CD1c-positive myeloid dendritic cell (primary cell): Measurements from ENCODE around the gene NRG2.

ENCODE experiments used
- DNase-seq: peaks from one replicate; pipeline ENCODE4 v3.0.0-alpha.2; 2016; ENCODE audit errors: extremely low spot score

Gene NRG2

GRCh38 chr5:140042643-140043507 lies at the start of gene NRG2:
NRG2 (minus strand) TSS chr5:140043299.
- DNase-seq, result peak; percentile 11

DNA sequence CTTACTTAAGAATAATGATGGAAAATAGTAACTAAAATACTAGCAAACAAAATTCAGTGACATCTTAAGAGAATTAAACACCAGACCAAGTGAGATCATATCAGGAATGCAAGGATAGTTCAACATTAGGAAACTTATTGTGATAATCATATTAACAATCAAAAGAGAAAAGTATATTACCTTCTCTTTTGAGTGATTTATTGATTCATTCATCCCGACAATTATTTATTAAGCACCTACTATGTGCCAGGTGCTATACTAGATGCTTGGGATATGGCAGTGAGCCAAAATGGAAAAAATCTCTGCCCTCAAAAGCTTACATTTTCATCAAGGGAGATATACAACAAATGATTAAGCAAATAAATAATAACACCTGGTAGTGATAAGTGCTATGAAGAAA lies 47.2 kb upstream of the NRG2 start:
- DNase-seq, result no peak

DNA sequence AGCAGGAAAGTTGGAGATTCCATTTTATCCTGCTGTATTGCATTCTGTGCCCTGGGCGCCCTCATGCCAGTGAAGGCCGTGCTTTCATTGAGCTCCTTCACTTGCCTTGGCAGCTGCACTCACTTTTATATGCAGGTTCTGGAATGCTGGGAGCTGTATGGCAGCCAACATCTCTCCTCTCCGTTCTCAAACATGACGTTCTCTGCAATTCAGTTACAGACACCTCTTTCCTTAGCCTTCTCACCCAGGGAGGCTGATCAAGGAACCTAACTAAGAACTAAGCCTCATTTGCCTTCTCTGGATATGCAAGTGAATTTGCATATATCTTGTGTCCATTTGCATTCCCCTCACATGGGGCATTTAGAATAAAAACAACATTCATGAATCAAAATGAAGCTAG lies 41.4 kb upstream of the NRG2 start:
- DNase-seq, result no peak

GRCh38 chr5:140083650-140084049 lies 40.6 kb upstream of the NRG2 start:
- DNase-seq, result no peak

- DNase-seq, result no peak
These were observed 40.0 kb upstream of the NRG2 start for GRCh38 chr5:140083120-140083519.

DNA sequence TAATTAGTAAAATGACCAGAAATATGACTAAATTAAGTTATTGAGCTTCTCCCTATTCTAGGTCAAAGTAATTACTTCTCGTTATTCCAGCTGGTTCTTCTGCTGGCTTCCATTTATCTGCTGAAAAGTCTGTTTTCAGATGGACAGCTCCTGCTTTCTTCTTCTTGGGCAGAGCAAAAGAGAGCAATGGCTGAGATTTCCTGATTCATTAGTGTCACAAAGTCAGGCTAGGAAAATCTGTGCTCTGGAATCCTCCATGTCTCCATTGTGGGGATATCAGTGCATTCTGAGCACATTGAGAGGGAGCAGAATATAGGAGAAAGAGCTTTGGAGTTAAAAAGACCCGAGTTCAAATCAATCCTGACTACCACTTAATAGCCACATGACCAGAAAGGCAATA lies 33.7 kb upstream of the NRG2 start:
- no peak for DNase-seq

DNA sequence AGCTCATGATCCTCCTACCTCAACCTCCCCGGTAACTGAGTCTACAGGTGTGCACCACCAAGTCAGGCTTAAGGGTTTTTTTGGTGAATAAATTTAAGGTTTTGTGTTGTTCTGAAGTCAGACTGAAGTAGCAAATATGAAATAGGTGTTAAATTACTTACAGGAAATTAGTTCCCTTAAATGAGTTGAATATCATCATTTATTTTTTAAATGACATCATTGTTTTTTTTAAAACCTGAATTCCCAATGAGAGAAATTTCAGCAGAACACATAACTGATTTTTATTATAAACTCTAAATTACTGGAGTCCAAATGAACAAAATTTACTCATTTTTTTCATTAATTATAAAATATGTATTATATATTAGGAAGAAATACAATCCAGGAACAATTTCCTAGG lies 33.0 kb upstream of the NRG2 start:
- no peak for DNase-seq

GRCh38 chr5:140075371-140075770 lies 32.3 kb upstream of the NRG2 start:
- DNase-seq, result no peak

GRCh38 chr5:140073296-140073695 lies 30.2 kb upstream of the NRG2 start:
- DNase-seq, result peak; percentile 67

GRCh38 chr5:140072812-140073211 lies 29.7 kb upstream of the NRG2 start:
- no peak for DNase-seq

GRCh38 chr5:140060816-140061215 lies 17.7 kb upstream of the NRG2 start:
- no peak for DNase-seq

- DNase-seq, result no peak
These were observed 15.3 kb upstream of the NRG2 start for GRCh38 chr5:140058212-140058932.

DNA sequence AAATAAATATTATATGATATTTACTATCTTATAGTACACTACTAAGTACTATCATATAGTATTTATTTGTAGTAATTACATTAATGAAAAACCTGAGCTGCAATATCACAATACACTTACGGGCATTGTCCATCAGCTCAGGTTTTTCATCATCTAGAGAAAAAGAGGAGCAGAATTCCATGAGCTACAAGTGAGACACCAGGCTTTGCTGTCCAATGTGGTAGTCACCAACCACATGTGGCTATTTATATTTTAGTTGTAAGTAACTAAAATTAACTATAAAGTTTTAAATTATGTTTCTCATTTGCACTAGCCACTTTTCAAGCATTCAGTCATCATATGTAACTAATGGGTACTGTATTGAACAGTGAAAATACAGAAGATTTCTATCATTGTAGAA lies 13.8 kb upstream of the NRG2 start:
- DNase-seq, result no peak

DNA sequence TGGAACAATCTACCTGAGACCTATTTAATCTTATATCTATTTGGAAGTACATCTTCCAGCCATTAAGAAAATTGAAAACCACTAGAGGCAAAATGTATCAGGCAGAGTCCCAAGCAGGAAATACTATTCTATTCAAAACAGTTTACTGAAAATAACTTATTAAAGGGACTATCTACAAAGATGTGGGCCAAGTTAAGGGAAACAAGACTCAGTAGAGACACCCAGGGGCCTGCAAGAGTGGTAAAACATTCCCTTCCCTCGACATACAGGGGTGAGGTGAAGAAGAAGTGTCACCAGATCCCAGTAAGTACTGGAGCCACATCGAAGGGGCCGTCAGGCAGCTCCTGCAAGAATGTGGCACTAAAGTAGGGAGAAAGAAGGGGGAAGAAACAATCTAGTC lies 12.1 kb upstream of the NRG2 start:
- DNase-seq, result no peak

- no peak for DNase-seq
These were observed 11.1 kb upstream of the NRG2 start for GRCh38 chr5:140054086-140054689.

DNA sequence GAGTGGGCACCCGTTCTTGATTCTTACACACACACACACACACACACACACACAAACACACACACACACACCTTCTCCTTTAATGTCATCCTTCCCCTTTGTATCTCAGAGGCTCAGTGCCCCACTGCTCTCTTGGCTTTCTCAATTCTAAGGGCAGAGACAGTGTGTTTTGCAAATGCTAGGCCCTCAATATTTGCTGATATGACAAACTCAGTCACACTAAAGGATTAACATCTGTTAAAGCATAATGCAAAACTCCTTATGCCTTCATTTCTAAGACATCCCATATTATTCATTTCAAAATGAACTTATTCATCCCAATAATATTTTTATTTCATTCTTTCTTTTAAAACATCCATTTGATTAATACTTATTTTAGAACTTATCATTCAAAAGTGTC lies 8.9 kb upstream of the NRG2 start:
- no peak for DNase-seq

GRCh38 chr5:140049713-140050112 lies 6.6 kb upstream of the NRG2 start:
- DNase-seq, result no peak

- peak; percentile 49 for DNase-seq
These were observed 6.1 kb upstream of the NRG2 start for GRCh38 chr5:140049205-140049604.

DNA sequence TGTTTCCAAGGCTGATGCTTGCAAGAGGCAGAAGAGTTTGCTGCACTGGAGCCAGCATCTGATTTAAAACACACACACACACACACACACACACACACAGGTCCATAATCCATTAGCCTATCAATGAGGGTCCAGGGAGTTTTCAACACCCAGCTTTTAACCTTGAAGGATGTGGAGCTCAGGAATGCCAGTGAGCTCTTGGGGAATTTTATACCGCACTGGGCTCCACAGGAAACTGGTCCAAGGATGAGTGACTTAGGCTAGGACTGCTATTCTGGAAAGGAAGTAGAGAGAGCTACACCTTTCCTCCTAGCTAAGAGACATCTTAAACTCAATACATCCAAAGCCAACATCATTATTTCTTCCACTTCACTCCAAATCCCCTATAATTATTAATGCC lies 942 bp upstream of the NRG2 start:
- no peak for DNase-seq

- DNase-seq, result no peak
These were observed 391 bp upstream of the NRG2 start for GRCh38 chr5:140043508-140043872.

DNA sequence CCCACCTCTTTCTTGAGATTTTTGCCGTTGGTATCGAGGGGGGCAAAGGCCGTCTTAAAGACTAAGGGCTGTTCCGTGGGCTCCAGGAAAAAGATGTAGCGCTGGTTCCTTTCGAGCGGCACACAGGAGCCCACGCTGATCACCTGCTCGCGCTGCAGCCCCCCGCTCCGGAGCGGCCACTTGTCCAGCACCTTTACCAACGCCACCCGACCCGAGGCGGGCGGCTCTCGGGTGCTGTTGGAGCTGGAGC lies 781 bp downstream of the NRG2 start:
- no peak for DNase-seq

DNA sequence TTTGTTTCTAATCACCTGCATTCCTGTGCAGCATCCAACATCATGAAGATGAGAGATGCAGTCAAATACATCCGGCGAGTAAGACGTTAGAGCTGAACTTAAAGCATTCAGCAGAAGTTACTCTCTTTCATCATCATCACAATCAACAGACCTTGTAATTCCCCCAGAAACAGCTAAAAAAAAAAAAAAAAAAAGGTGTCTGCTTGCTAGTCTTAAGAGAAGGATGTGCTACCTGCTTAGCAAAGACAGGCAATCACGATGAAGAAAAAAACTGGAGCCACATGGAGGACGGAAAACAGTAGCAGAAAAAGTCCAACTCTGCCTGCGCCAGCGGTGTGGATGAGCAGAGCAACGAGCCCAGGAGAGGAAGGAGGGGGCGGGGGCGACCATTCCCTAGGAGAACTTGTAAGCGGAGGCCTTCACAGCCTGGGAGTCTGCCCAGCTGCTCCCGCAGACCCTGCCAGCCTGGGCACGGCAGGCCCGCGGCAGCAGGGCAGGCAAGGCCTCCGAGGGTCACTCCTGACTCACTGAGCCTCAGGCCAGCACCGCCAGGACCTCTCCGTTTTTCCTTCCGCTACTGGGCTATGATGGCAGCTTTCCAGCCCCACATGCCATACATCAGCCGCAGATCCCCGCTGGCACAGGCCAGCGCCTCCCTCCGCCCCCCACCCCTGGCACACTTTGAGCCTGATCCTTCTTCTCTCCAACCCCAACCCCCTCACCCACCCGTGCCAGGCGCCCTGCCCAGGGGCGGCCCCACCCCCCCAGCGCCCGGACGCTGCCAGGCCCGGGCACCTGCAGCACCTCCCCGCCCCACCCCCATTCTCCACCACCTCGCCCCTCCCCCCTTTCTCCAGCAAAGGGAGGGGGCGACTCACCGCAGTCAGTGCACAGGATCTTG lies 1.4 kb downstream of the NRG2 start:
- peak; percentile 6 for DNase-seq
